Thymus (tissue), 11 donors: ENCODE measurements around the gene LRRC14B. TPM values are rescaled to one million over a fixed set of nuclear protein-coding genes. Genes with fewer than 3 reads are reported as not detected.

Experiments
- DNase-seq, 9 donors: peaks; one replicate each; pipeline ENCODE4 v3.0.0-alpha.2; 2013; ENCODE audit warnings: low spot score in 9 of 9, low read depth in 6 of 9, missing footprints in 1 of 9
- H3K27ac ChIP-seq, 2 donors: one replicate each; pipeline ENCODE4 v1.5.1; 2013; ENCODE audit warnings: control low read depth in 1 of 2, low read depth in 1 of 2, low read length in 1 of 2, mild to moderate bottlenecking in 1 of 2, moderate library complexity in 1 of 2
- H3K27me3 ChIP-seq, 2 donors: one replicate each; pipeline ENCODE4 v1.5.1; 2013; ENCODE audit warnings: low read length in 1 of 2; ENCODE audit not compliant: control insufficient read depth in 2 of 2, insufficient read depth in 1 of 2
- H3K36me3 ChIP-seq, 2 donors: one replicate each; pipeline ENCODE4 v1.5.1; 2013; ENCODE audit warnings: low read length in 1 of 2, mild to moderate bottlenecking in 1 of 2, moderate library complexity in 1 of 2; ENCODE audit not compliant: control insufficient read depth in 2 of 2, insufficient read depth in 2 of 2
- H3K4me1 ChIP-seq, 2 donors: one replicate each; pipeline ENCODE4 v1.5.1; 2013; ENCODE audit warnings: low read length in 2 of 2; ENCODE audit not compliant: control insufficient read depth in 2 of 2, insufficient read depth in 2 of 2
- H3K4me3 ChIP-seq, 2 donors: one replicate each; pipeline ENCODE4 v1.5.1; 2013; ENCODE audit warnings: low read length in 2 of 2, control low read depth in 1 of 2, mild to moderate bottlenecking in 1 of 2
- H3K9me3 ChIP-seq, 2 donors: one replicate each; pipeline ENCODE4 v1.5.1; 2013; ENCODE audit warnings: low read length in 1 of 2, mild to moderate bottlenecking in 1 of 2; ENCODE audit not compliant: control insufficient read depth in 2 of 2, insufficient read depth in 1 of 2
- WGBS: extraction: QIAGEN DNeasy Blood & Tissue Kit; methylation state at CpG from one replicate; pipeline ENCODE4 v1.1.7; 2013; 5-methylcytosine and 5-hydroxymethylcytosine counted together
- polyA plus RNA-seq: library from polyadenylated mRNA; stranded (reverse); fragments of 200-250 nt; gene quantifications from one replicate; pipeline ENCODE4 v1.2.3, GENCODE V29; 2013
- total RNA-seq: library from RNA; stranded (reverse); fragments of 120-200 nt; gene quantifications from one replicate; pipeline ENCODE4 v1.2.4, GENCODE V29; 2013
- donor health status: healthy.

LRRC14B gene
- total and polyA plus RNA-seq, 2 donors: 0.02 to 0.90 TPM

GRCh38 chr5:150746-151145, 40.5 kb upstream of the LRRC14B start:
- 97% methylated on average over 4 of the region's 4 CpGs for WGBS
- Histone ChIP-seq H3K9me3 (peaks cover 0 to 16% of the 10 kb centered on the region in 2 donors), H3K27ac (no peak overlapping the region), H3K4me3 (no peak overlapping the region), H3K27me3 (no peaks in the 10 kb centered on the region), H3K4me1 (no peaks in the 10 kb centered on the region), H3K36me3 (no peaks in the 10 kb centered on the region)
- no peak for DNase-seq

GRCh38 chr5:152077-152476, 39.2 kb upstream of the LRRC14B start:
- no peak for DNase-seq
- Histone ChIP-seq H3K4me3 (no peak overlapping the region), H3K27ac (no peak overlapping the region), H3K36me3 (no peaks in the 10 kb centered on the region), H3K9me3 (peaks cover 0 to 3% of the 10 kb centered on the region in 2 donors), H3K27me3 (no peaks in the 10 kb centered on the region), H3K4me1 (no peaks in the 10 kb centered on the region)
- 67% methylated on average over 6 of the region's 6 CpGs for WGBS

GRCh38 chr5:153256-153655, 38.0 kb upstream of the LRRC14B start:
- Histone ChIP-seq H3K36me3 (no peaks in the 10 kb centered on the region), H3K27me3 (no peaks in the 10 kb centered on the region), H3K9me3 (no peaks in the 10 kb centered on the region), H3K4me1 (no peaks in the 10 kb centered on the region), H3K4me3 (no peak overlapping the region), H3K27ac (no peak overlapping the region)
- no peak for DNase-seq
- WGBS: 72% methylated on average over 8 of the region's 8 CpGs

DNA sequence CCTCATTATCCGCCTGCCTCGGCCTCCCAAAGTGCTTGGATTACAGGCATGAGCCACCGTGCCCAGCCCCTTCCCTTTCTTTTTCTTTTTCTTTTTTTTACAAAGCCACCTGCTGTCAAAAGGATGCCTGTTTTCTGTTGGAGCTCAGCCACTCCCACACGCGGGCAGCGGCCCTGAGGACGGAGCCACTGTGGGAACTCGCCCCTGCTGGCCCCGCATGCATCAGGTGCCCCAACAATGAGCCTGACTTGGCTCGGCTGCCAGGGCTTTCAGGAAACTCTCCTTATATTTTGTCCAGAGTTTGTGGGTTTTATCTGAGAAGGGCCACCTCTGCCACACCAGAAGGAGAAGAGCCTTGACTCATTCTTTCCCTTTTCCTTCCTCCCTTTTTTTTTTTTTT, 37.1 kb upstream of the LRRC14B start:
- H3K27ac ChIP-seq: no peak overlapping the region
- no peak overlapping the region for H3K4me3 ChIP-seq
- 85% methylated on average over 10 of the region's 10 CpGs for WGBS
- H3K9me3 ChIP-seq: no peaks in the 10 kb centered on the region
- H3K27me3 ChIP-seq: no peaks in the 10 kb centered on the region
- H3K36me3 ChIP-seq: no peaks in the 10 kb centered on the region
- DNase-seq: no peak
- no peaks in the 10 kb centered on the region for H3K4me1 ChIP-seq

- no peaks in the 10 kb centered on the region for H3K4me1 ChIP-seq
- H3K27me3 ChIP-seq: no peaks in the 10 kb centered on the region
- peaks cover 0 to 4% of the 10 kb centered on the region in 2 donors for H3K9me3 ChIP-seq
- no peak for DNase-seq
- no peaks in the 10 kb centered on the region for H3K36me3 ChIP-seq
- no peak overlapping the region for H3K4me3 ChIP-seq
- no peak overlapping the region for H3K27ac ChIP-seq
- 91% methylated on average over 18 of the region's 18 CpGs for WGBS
These were observed 36.5 kb upstream of the LRRC14B start for GRCh38 chr5:154826-155225.

DNA sequence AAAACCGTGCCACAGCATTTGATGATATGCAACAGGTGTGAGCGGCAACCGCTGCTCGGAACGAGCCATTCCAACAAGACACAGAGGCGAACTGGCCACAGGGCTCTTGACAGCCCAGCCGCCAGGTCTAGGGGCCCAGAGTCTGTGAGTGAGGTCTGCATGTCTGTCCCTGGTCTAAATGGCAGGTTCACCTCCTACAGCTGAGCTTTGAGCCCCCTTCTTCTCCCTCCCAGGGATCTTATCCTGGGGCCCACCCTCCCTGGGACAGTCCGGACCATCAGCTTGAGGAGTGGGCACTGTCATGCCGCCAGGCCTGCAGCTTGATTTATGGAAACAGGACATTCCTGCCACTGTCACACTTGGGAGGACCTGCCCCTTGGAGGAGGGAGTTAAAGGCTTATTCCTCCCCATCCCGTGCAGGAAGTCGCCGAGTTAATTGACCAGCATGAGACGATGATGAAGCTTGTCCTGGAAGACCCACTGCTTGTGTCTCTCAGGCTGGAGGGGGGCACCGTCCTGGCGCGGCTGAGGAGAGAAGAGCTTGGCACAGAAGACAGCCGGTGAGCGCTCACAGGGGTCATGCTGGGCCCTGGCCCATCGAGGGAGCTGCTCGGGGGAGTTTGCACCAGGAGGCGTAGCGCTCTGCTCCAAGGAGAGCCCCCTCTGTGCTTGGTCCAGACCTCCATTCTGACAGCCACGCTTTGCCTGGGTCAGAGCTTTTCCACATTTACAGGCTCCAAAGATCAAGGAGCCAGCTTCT, 35.5 kb upstream of the LRRC14B start:
- Histone ChIP-seq H3K27me3 (no peaks in the 10 kb centered on the region), H3K4me3 (no peak overlapping the region), H3K36me3 (no peaks in the 10 kb centered on the region), H3K4me1 (no peaks in the 10 kb centered on the region), H3K9me3 (peaks cover 0 to 4% of the 10 kb centered on the region in 2 donors), H3K27ac (no peak overlapping the region)
- no peak for DNase-seq
- WGBS: 86% methylated on average over 23 of the region's 23 CpGs

- WGBS: 97% methylated on average over 17 of the region's 17 CpGs
- H3K27me3 ChIP-seq: no peaks in the 10 kb centered on the region
- DNase-seq: no peak
These were observed 34.8 kb upstream of the LRRC14B start for GRCh38 chr5:156411-157072.

DNA sequence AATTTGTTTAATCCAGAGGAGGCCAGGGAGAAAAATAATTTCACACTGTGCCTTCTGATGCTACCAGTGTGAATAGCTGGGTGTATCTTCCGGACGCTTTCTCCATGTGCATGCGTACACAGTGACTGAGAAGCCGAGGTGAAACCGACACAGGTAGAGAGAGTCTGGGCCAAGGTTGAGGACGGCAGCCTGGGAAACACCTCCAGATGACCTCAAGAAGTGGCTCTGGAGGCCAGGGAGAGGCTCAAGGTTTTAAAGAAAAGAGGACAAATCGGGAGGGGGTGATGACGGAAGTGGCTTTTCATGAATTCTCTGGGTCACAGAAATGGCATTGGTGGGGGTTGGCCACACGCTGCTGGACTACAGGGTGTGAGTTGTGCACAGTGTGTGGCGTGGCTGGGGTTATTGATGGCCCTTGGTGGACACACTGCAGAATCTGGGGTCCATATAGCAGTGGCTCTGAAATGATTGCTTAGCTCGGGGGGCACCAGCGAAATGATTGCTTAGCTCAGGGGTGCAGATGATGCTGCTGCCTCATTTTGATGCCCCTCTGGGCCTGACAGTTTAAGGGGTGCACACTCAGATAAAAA, 34.1 kb upstream of the LRRC14B start:
- Histone ChIP-seq H3K4me3 (no peak overlapping the region), H3K9me3 (peaks cover 0 to 4% of the 10 kb centered on the region in 2 donors), H3K27me3 (no peaks in the 10 kb centered on the region), H3K36me3 (no peaks in the 10 kb centered on the region), H3K4me1 (no peaks in the 10 kb centered on the region), H3K27ac (no peak overlapping the region)
- WGBS: 97% methylated on average over 12 of the region's 12 CpGs
- DNase-seq: no peak

More at GRCh38 chr5:156411-157072, 34.8 kb upstream of the LRRC14B start:
- H3K4me3 ChIP-seq: no peak overlapping the region
- H3K27ac ChIP-seq: no peak overlapping the region
- no peaks in the 10 kb centered on the region for H3K36me3 ChIP-seq
- H3K4me1 ChIP-seq: no peaks in the 10 kb centered on the region
- H3K9me3 ChIP-seq: peaks cover 0 to 4% of the 10 kb centered on the region in 2 donors

DNA sequence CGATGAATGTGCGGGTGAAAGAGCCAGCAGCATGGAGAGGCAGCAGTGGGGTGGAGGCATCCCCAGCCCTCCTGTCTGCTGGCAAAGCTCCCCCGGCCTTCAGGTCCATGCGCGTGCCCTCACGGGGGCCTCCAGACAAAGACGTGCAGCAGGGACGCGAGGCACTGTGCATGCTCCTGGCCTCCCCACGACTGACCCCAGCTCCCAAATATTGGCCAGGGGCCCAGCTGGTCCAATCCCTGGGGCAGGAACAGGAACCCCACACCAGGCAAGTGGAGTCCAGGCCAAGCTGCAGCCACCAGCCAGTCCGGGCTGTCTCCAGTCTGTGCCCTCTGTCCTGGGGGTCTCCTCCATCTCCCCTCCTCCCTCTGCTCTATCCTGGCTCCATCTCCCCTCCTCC, 33.5 kb upstream of the LRRC14B start:
- Histone ChIP-seq H3K27ac (no peak overlapping the region), H3K27me3 (no peaks in the 10 kb centered on the region), H3K9me3 (peaks cover 0 to 4% of the 10 kb centered on the region in 2 donors), H3K4me1 (no peaks in the 10 kb centered on the region), H3K4me3 (no peak overlapping the region), H3K36me3 (no peaks in the 10 kb centered on the region)
- DNase-seq: no peak
- 97% methylated on average over 11 of the region's 11 CpGs for WGBS
